Smooth muscle cell (in vitro differentiated cells): ENCODE results near the gene IGLL1. TPM values are rescaled to one million over a fixed set of nuclear protein-coding genes. Genes with fewer than 3 reads are reported as not detected.
"Not testable (repeated sequence)": the region's sequence is repeated elsewhere in the genome, so short reads cannot be mapped to it uniquely, and the experiment has no call there.

Source experiments
- DNase-seq: peaks from one replicate; lab custom pipeline; 2025; ENCODE audit not compliant: unreplicated experiment; lab: John Stamatoyannopoulos, UW
- H2AFZ ChIP-seq: fragments of 200-600 bp; sonication (generic); 2 replicates; pipeline ENCODE4 v1.6.0; 2016; ENCODE audit warnings: antibody characterized with exemption, low read depth, mild to moderate bottlenecking
- H3F3A ChIP-seq: fragments of 200-600 bp; sonication (generic); 2 replicates; pipeline ENCODE4 v1.6.0; 2017; ENCODE audit warnings: antibody characterized with exemption, low read depth
- H3K27ac ChIP-seq: fragments of 200-600 bp; sonication (generic); 2 replicates; pipeline ENCODE4 v1.5.1; 2016; ENCODE audit warnings: low read depth, mild to moderate bottlenecking
- H3K27me3 ChIP-seq: fragments of 200-600 bp; sonication (generic); 2 replicates; pipeline ENCODE4 v1.6.1; 2016; ENCODE audit warnings: low read depth, mild to moderate bottlenecking
- H3K36me3 ChIP-seq: fragments of 200-600 bp; sonication (generic); 2 replicates; pipeline ENCODE4 v1.5.1; 2016; ENCODE audit warnings: low read depth
- H3K4me1 ChIP-seq: fragments of 200-600 bp; sonication (generic); 2 replicates; pipeline ENCODE4 v1.5.1; 2016; ENCODE audit warnings: low read depth
- H3K4me2 ChIP-seq: fragments of 200-600 bp; sonication (generic); 2 replicates; pipeline ENCODE4 v1.6.0; 2016; ENCODE audit warnings: mild to moderate bottlenecking
- H3K4me3 ChIP-seq: fragments of 200-600 bp; sonication (generic); 2 replicates; pipeline ENCODE4 v1.5.1; 2016; ENCODE audit warnings: mild to moderate bottlenecking
- H3K79me2 ChIP-seq: fragments of 200-600 bp; sonication (generic); 2 replicates; pipeline ENCODE4 v1.6.0; 2016; ENCODE audit warnings: low read depth, mild to moderate bottlenecking
- H3K9ac ChIP-seq: fragments of 200-600 bp; sonication (generic); 2 replicates; pipeline ENCODE4 v1.6.0; 2016; ENCODE audit warnings: low read depth
- H3K9me3 ChIP-seq: fragments of 200-600 bp; sonication (generic); replicated peaks from 2 replicates; pipeline ENCODE4 v1.5.1; 2016; ENCODE audit warnings: low read depth
- H4K20me1 ChIP-seq: fragments of 200-600 bp; sonication (generic); 2 replicates; pipeline ENCODE4 v1.6.0; 2016; ENCODE audit warnings: low read depth
- CTCF ChIP-seq: fragments of 200-600 bp; sonication (generic); IDR thresholded peaks from 2 replicates; pipeline ENCODE4 v1.5.1; 2017; ENCODE audit warnings: borderline replicate concordance, mild to moderate bottlenecking, antibody characterized with exemption; ENCODE audit not compliant: insufficient read depth, poor library complexity, severe bottlenecking
- WGBS: methylation state at CpG from one replicate; pipeline ENCODE4 v1.1.7; 2016; ENCODE audit warnings: low lambda C conversion rate; 5-methylcytosine and 5-hydroxymethylcytosine counted together
- polyA plus RNA-seq: library from polyadenylated mRNA; unstranded; fragments of >200 nt; fragmentation: Nextera tagmentation; extraction: Ambion mirVana; gene quantifications from 2 replicates; pipeline ENCODE4 v1.2.1, GENCODE V29; 2016
- total RNA-seq: library from RNA; depleted of rRNA; stranded (reverse); fragments of >200 nt; gene quantifications from 2 replicates; pipeline ENCODE4 v1.2.3, GENCODE V29; 2014

The IGLL1 gene
- total and polyA plus RNA-seq, 2 experiments from 2014 or later, result not detected

GRCh38 chr22:23537416-23537815, 42.7 kb downstream of the IGLL1 start:
- H3K79me2 ChIP-seq, result no peaks in the 10 kb centered on the region
- WGBS, result 33% methylated on average over 11 of the region's 11 CpGs
- no peaks in the 10 kb centered on the region for H3K9me3 ChIP-seq
- peaks cover 27% of the 10 kb centered on the region for H3K4me1 ChIP-seq
- H2AFZ ChIP-seq, result no peak overlapping the region
- no peak overlapping the region for H3K4me3 ChIP-seq
- no peak for DNase-seq
- H3K4me2 ChIP-seq, result peak overlapping the region; percentile 62
- peaks cover 15% of the 10 kb centered on the region for H3F3A ChIP-seq
- no peaks in the 10 kb centered on the region for H3K27me3 ChIP-seq
- no peaks in the 10 kb centered on the region for H4K20me1 ChIP-seq
- no peak overlapping the region for H3K9ac ChIP-seq
- no peak overlapping the region for H3K27ac ChIP-seq
- no peaks in the 10 kb centered on the region for H3K36me3 ChIP-seq
- no peak for TF ChIP-seq CTCF

GRCh38 chr22:23536821-23537345, 43.2 kb downstream of the IGLL1 start:
- H3F3A ChIP-seq, result peaks cover 15% of the 10 kb centered on the region
- H2AFZ ChIP-seq, result no peak overlapping the region
- H3K79me2 ChIP-seq, result no peaks in the 10 kb centered on the region
- 47% methylated on average over 17 of the region's 17 CpGs for WGBS
- no peak overlapping the region for H3K4me2 ChIP-seq
- no peak overlapping the region for H3K27ac ChIP-seq
- no peak overlapping the region for H3K4me3 ChIP-seq
- H3K9me3 ChIP-seq, result no peaks in the 10 kb centered on the region
- no peaks in the 10 kb centered on the region for H3K36me3 ChIP-seq
- H3K4me1 ChIP-seq, result peaks cover 27% of the 10 kb centered on the region
- TF ChIP-seq CTCF, result no peak
- no peak overlapping the region for H3K9ac ChIP-seq
- H4K20me1 ChIP-seq, result no peaks in the 10 kb centered on the region
- H3K27me3 ChIP-seq, result no peaks in the 10 kb centered on the region
- DNase-seq, result no peak

- H4K20me1 ChIP-seq, H2AFZ ChIP-seq, H3K4me2 ChIP-seq, H3K36me3 ChIP-seq, H3K9me3 ChIP-seq, H3K4me3 ChIP-seq, H3K27me3 ChIP-seq, H3K27ac ChIP-seq, H3K9ac ChIP-seq, DNase-seq, H3K79me2 ChIP-seq: not testable (repeated sequence)
- 32% methylated on average over 5 of the region's 5 CpGs for WGBS
- Histone ChIP-seq H3K4me1 (peaks cover 27% of the 10 kb centered on the region), H3F3A (peaks cover 15% of the 10 kb centered on the region)
Measured at GRCh38 chr22:23535790-23536661, 44.1 kb downstream of the IGLL1 start.

- H3K79me2 ChIP-seq, result no peaks in the 10 kb centered on the region
- H3K27me3 ChIP-seq, result no peaks in the 10 kb centered on the region
- no peaks in the 10 kb centered on the region for H3K36me3 ChIP-seq
- H3K9me3 ChIP-seq, result no peaks in the 10 kb centered on the region
- H2AFZ ChIP-seq, result no peak overlapping the region
- H4K20me1 ChIP-seq, result no peaks in the 10 kb centered on the region
- H3K4me2 ChIP-seq, result no peak overlapping the region
- no peak for TF ChIP-seq CTCF
- no peak overlapping the region for H3K9ac ChIP-seq
- H3K27ac ChIP-seq, result no peak overlapping the region
- peaks cover 27% of the 10 kb centered on the region for H3K4me1 ChIP-seq
- H3F3A ChIP-seq, result peaks cover 15% of the 10 kb centered on the region
- no peak overlapping the region for H3K4me3 ChIP-seq
- 91% methylated on average over 25 of the region's 29 CpGs for WGBS
- DNase-seq, result no peak
Measured at GRCh38 chr22:23534851-23535717, 45.0 kb downstream of the IGLL1 start.
